ENCODE data around the gene ZNF142. TPM values are rescaled to one million over a fixed set of nuclear protein-coding genes. Genes with fewer than 3 reads are reported as not detected.
"Not testable (repeated sequence)": the region's sequence is repeated elsewhere in the genome, so short reads cannot be mapped to it uniquely, and the experiment has no call there.

The ZNF142 gene
- total RNA-seq = 10 to 100 TPM; 46.8 to 48.6 TPM

GRCh38 chr2:218659258-218659987 is at the start of gene ZNF142, which contains the start of gene BCS1L:
ZNF142 (minus strand) TSS chr2:218659623; CDS start chr2:218656429, 3,194 bp downstream.
BCS1L (plus strand) TSS chr2:218659683; CDS start chr2:218660988, 1,305 bp downstream.
- ChIA-PET POLR2A (interaction anchor here (0.5 to 1.5 kb wide), 4 partner anchors 9 to 449 kb away, joined by 3 to 5 read pairs (median 4); no protein-coding TSS in a partner anchor), CTCF (interaction anchor here (0.7 to 6.6 kb wide), 14 partner anchors 10 to 387 kb away, joined by 3 to 45 read pairs (median 4); partner anchors contain the start of genes RNF25 and STK36)
- H3K9me3 Mint-ChIP-seq = no peaks in the 10 kb centered on the region
- no peaks in the 10 kb centered on the region for H3K27me3 Mint-ChIP-seq
- peak within 1 kb of the TSS; percentile 95 for H3K4me3 Mint-ChIP-seq
- peak; percentile 95 for DNase-seq
- peaks cover 38% of the 10 kb centered on the region for H3K36me3 Mint-ChIP-seq (ENCODE audit: low read depth)
- peaks cover 36% of the 10 kb centered on the region for H3K4me1 Mint-ChIP-seq
- H3K27ac Mint-ChIP-seq = peak within 1 kb of the TSS; percentile 91

- CTCF ChIA-PET = interaction anchor here (0.6 to 2.0 kb wide), 6 partner anchors 9 to 140 kb away, joined by 3 to 14 read pairs (median 4); partner anchors contain the start of genes BCS1L and ZNF142
Observed at GRCh38 chr2:218708086-218708485, 48.7 kb upstream of the ZNF142 start.

GRCh38 chr2:218703341-218703740 is 43.9 kb upstream of the ZNF142 start:
- no peak overlapping the region for H3K4me3 Mint-ChIP-seq
- POLR2A ChIA-PET = no interaction called here
- CTCF ChIA-PET = interaction anchor here (0.8 to 2.5 kb wide), 3 partner anchors 7 to 431 kb away, joined by 3 to 9 read pairs (median 9); partner anchors contain the start of gene TTLL4
- DNase-seq = no peak
- no peaks in the 10 kb centered on the region for H3K9me3 Mint-ChIP-seq
- no peak overlapping the region for H3K27ac Mint-ChIP-seq
- peaks cover 7% of the 10 kb centered on the region for H3K4me1 Mint-ChIP-seq
- H3K27me3 Mint-ChIP-seq = peaks cover 11% of the 10 kb centered on the region
- H3K36me3 Mint-ChIP-seq (ENCODE audit: low read depth) = no peaks in the 10 kb centered on the region

More at GRCh38 chr2:218708086-218708485, 48.7 kb upstream of the ZNF142 start:
- Mint-ChIP-seq H3K27ac (no peak overlapping the region), H3K36me3 (ENCODE audit: low read depth) (no peaks in the 10 kb centered on the region), H3K27me3 (peaks cover 11% of the 10 kb centered on the region), H3K4me1 (peaks cover 23% of the 10 kb centered on the region), H3K4me3 (no peak overlapping the region), H3K9me3 (no peaks in the 10 kb centered on the region)
- no peak for DNase-seq
- POLR2A ChIA-PET = no interaction called here

- Mint-ChIP-seq H3K36me3 (ENCODE audit: low read depth) (no peaks in the 10 kb centered on the region), H3K4me3 (no peak overlapping the region), H3K27ac (no peak overlapping the region), H3K4me1 (no peaks in the 10 kb centered on the region), H3K9me3 (no peaks in the 10 kb centered on the region), H3K27me3 (peaks cover 6% of the 10 kb centered on the region)
- no peak for DNase-seq
- ChIA-PET POLR2A (no interaction called here), CTCF (interaction anchor here (0.9 to 2.5 kb wide), 4 partner anchors 9 to 146 kb away, joined by 3 to 9 read pairs (median 6); partner anchors contain the start of gene TTLL4)
Observed at GRCh38 chr2:218701806-218702205, 42.4 kb upstream of the ZNF142 start.

- Mint-ChIP-seq H3K27me3 (no peaks in the 10 kb centered on the region), H3K4me1 (no peaks in the 10 kb centered on the region), H3K9me3 (no peaks in the 10 kb centered on the region), H3K36me3 (ENCODE audit: low read depth) (no peaks in the 10 kb centered on the region), H3K4me3 (no peak overlapping the region), H3K27ac (no peak overlapping the region)
- POLR2A ChIA-PET = no interaction called here
- DNase-seq = no peak
- CTCF ChIA-PET = interaction anchor here (0.9 to 1.7 kb wide), 5 partner anchors 9 to 13 kb away, joined by 3 to 5 read pairs (median 3); partner anchors contain the start of gene TTLL4
Observed at GRCh38 chr2:218698885-218699284, 39.5 kb upstream of the ZNF142 start.

GRCh38 chr2:218694405-218695145 is 35.2 kb upstream of the ZNF142 start:
- CTCF ChIA-PET = no interaction called here
- no peak overlapping the region for H3K4me3 Mint-ChIP-seq
- no peak overlapping the region for H3K27ac Mint-ChIP-seq

GRCh38 chr2:218691234-218691633 is 31.8 kb upstream of the ZNF142 start:
- no peak overlapping the region for H3K4me3 Mint-ChIP-seq
- no peaks in the 10 kb centered on the region for H3K36me3 Mint-ChIP-seq (ENCODE audit: low read depth)
- no peaks in the 10 kb centered on the region for H3K27me3 Mint-ChIP-seq
- DNase-seq = no peak
- ChIA-PET POLR2A (no interaction called here), CTCF (interaction anchor here (0.7 to 1.2 kb wide), 5 partner anchors 11 to 21 kb away, joined by 3 to 4 read pairs (median 3); partner anchors contain the start of gene TTLL4)
- no peaks in the 10 kb centered on the region for H3K9me3 Mint-ChIP-seq
- H3K4me1 Mint-ChIP-seq = peaks cover 2% of the 10 kb centered on the region
- no peak overlapping the region for H3K27ac Mint-ChIP-seq

More at GRCh38 chr2:218694405-218695145, 35.2 kb upstream of the ZNF142 start:
- POLR2A ChIA-PET = interaction anchor here (0.6 kb wide), 1 partner anchor 399 kb away, joined by 4 read pairs; no protein-coding TSS in a partner anchor
- H3K4me1 Mint-ChIP-seq = no peaks in the 10 kb centered on the region
- no peaks in the 10 kb centered on the region for H3K36me3 Mint-ChIP-seq (ENCODE audit: low read depth)
- no peaks in the 10 kb centered on the region for H3K27me3 Mint-ChIP-seq
- no peaks in the 10 kb centered on the region for H3K9me3 Mint-ChIP-seq
- no peak for DNase-seq

GRCh38 chr2:218687400-218688060 is 28.1 kb upstream of the ZNF142 start:
- H3K36me3 Mint-ChIP-seq (ENCODE audit: low read depth); H3K4me1 Mint-ChIP-seq; H3K4me3 Mint-ChIP-seq; H3K27me3 Mint-ChIP-seq; H3K27ac Mint-ChIP-seq; H3K9me3 Mint-ChIP-seq; POLR2A ChIA-PET: not testable (repeated sequence)
- CTCF ChIA-PET = interaction anchor here (0.6 to 1.8 kb wide), 10 partner anchors 10 to 396 kb away, joined by 3 to 8 read pairs (median 3); partner anchors contain the start of genes BCS1L, RNF25, STK36 and ZNF142
- DNase-seq = peak; percentile 54

- DNase-seq = no peak
- ChIA-PET POLR2A (interaction anchor here (0.6 kb wide), 1 partner anchor 20 kb away, joined by 4 read pairs; the partner anchor contains the start of genes BCS1L and ZNF142), CTCF (no interaction called here)
- no peak overlapping the region for H3K27ac Mint-ChIP-seq
- no peaks in the 10 kb centered on the region for H3K4me1 Mint-ChIP-seq
- H3K36me3 Mint-ChIP-seq (ENCODE audit: low read depth) = peaks cover 2% of the 10 kb centered on the region
- no peaks in the 10 kb centered on the region for H3K9me3 Mint-ChIP-seq
- no peaks in the 10 kb centered on the region for H3K27me3 Mint-ChIP-seq
- no peak overlapping the region for H3K4me3 Mint-ChIP-seq
Observed at GRCh38 chr2:218680061-218680460, 20.6 kb upstream of the ZNF142 start.

GRCh38 chr2:218679119-218679518 is 19.7 kb upstream of the ZNF142 start:
- ChIA-PET CTCF (interaction anchor here (0.9 kb wide), 1 partner anchor 10 kb away, joined by 3 read pairs; no protein-coding TSS in a partner anchor), POLR2A (no interaction called here)
- Mint-ChIP-seq H3K4me3 (no peak overlapping the region), H3K9me3 (no peaks in the 10 kb centered on the region), H3K27me3 (no peaks in the 10 kb centered on the region), H3K4me1 (no peaks in the 10 kb centered on the region), H3K27ac (no peak overlapping the region), H3K36me3 (ENCODE audit: low read depth) (peaks cover 2% of the 10 kb centered on the region)
- DNase-seq = no peak

GRCh38 chr2:218671654-218672566 is 12.5 kb upstream of the ZNF142 start, which contains the start of the genes RNF25 and STK36:
RNF25 (minus strand) TSS chr2:218672002; CDS start chr2:218671970, 32 bp downstream.
STK36 (plus strand) TSS chr2:218672086; CDS start chr2:218672830, 744 bp downstream.
- Mint-ChIP-seq H3K27me3 (no peaks in the 10 kb centered on the region), H3K9me3 (no peaks in the 10 kb centered on the region), H3K4me1 (peaks cover 26% of the 10 kb centered on the region), H3K36me3 (ENCODE audit: low read depth) (peaks cover 7% of the 10 kb centered on the region), H3K27ac (peak within 1 kb of the TSS; percentile 93), H3K4me3 (peak within 1 kb of the TSS; percentile 96)
- ChIA-PET POLR2A (no interaction called here), CTCF (interaction anchor here (0.6 to 5.3 kb wide), 8 partner anchors 13 to 203 kb away, joined by 3 to 45 read pairs (median 4); partner anchors contain the start of genes BCS1L, TTLL4 and ZNF142)
- DNase-seq = peak; percentile 87

Measured in activated CD4-positive, alpha-beta T cell treated with anti-CD3 and anti-CD28 coated beads, Interleukin-2, amount 10 ng/mL, durations not matched to agents 7 days and 5 days (primary cell).